Measurements from ENCODE around the gene SHLD2. TPM values are rescaled to one million over a fixed set of nuclear protein-coding genes. Genes with fewer than 3 reads are reported as not detected.
A peak's percentile ranks its signal among the peaks of the same experiment; 100 is the strongest.
"Not testable (repeated sequence)": the region's sequence is repeated elsewhere in the genome, so short reads cannot be mapped to it uniquely, and the experiment has no call there.

Gene SHLD2
- total and polyA plus RNA-seq, 10 of the 15 experiments (the other 5 are each of a cell fraction or from before 2014, with no cell fraction given) = 24.5 to 45.3 (median 30.1) TPM

- TF ChIP-seq FOS (IDR thresholded peaks at IDR 0.05; ENCODE audit: borderline replicate concordance, extremely low read depth, insufficient read length) = no peak
- TF ChIP-seq NR2C1 (IDR thresholded peaks at IDR 0.05) = no peak
- TF ChIP-seq ETV6 (conservative IDR thresholded peaks at IDR 0.05 in 1 of 2, IDR thresholded peaks at IDR 0.05 in 1 of 2; ENCODE audit: borderline replicate concordance in 1 of 2, low read depth in 1 of 2) = no peak
- no peak for TF ChIP-seq SMARCA5 (IDR thresholded peaks at IDR 0.05)
- no peak for TF ChIP-seq ZNF384 (IDR thresholded peaks at IDR 0.05; ENCODE audit: borderline replicate concordance, low read depth, low read length)
Measured at GRCh38 chr10:87079106-87079836, 15.7 kb upstream of the SHLD2 start (continued).

GRCh38 chr10:87080621-87081020, 14.4 kb upstream of the SHLD2 start:
- ATAC-seq = not testable (repeated sequence)

GRCh38 chr10:87081574-87081973, 13.4 kb upstream of the SHLD2 start:
- FAIRE-seq, ATAC-seq, POLR2A ChIA-PET: not testable (repeated sequence)

More at GRCh38 chr10:87080621-87081020, 14.4 kb upstream of the SHLD2 start:
- H3K4me1 ChIP-seq (ENCODE audit: control insufficient read depth, insufficient read depth, low read length) = peaks cover 10% of the 10 kb centered on the region
- H3K4me2 ChIP-seq (ENCODE audit: control insufficient read depth, insufficient read depth); BruUV-seq (replicated peaks); DNase-seq (ENCODE audit: low read depth, low spot score); H3K9me3 ChIP-seq (replicated peaks; ENCODE audit: control insufficient read depth, insufficient read depth, low read length); in situ Hi-C loops (cut with MboI); H3K36me3 ChIP-seq (ENCODE audit: control insufficient read depth in 2 of 2, insufficient read depth in 2 of 2, low read length in 1 of 2); intact Hi-C loops (cut with micrococcal nuclease; ENCODE audit: unreplicated experiment); H3K27ac ChIP-seq (ENCODE audit: control insufficient read depth, insufficient read depth); CTCF ChIA-PET; FAIRE-seq; SMC1A ChIA-PET (ENCODE audit: uncharacterized antibody, unreplicated experiment); H3K27me3 ChIP-seq (replicated peaks in 1 of 2; ENCODE audit: control insufficient read depth in 2 of 2, insufficient read depth in 2 of 2, low read length in 1 of 2); H3K9ac ChIP-seq (ENCODE audit: control insufficient read depth, insufficient read depth, low read length); RAD21 ChIA-PET (ENCODE audit: unreplicated experiment); H4K20me1 ChIP-seq (ENCODE audit: control insufficient read depth, insufficient read depth); POLR2A ChIA-PET; H2AFZ ChIP-seq (ENCODE audit: control insufficient read depth, low read depth, low read length); H3K4me3 ChIP-seq: not testable (repeated sequence)
- H3K79me2 ChIP-seq (ENCODE audit: control insufficient read depth, insufficient read depth, low read length) = peaks cover 26% of the 10 kb centered on the region
- WGBS (ENCODE audit: insufficient coverage, insufficient replicate concordance, low lambda C conversion rate, missing lambda C conversion rate) = 100% methylated on average over 10 of the region's 31 CpGs

GRCh38 chr10:87082219-87082618, 12.8 kb upstream of the SHLD2 start:
- H3K4me2 ChIP-seq (ENCODE audit: control insufficient read depth, insufficient read depth); H2AFZ ChIP-seq (ENCODE audit: control insufficient read depth, low read depth, low read length); H3K27ac ChIP-seq (ENCODE audit: control insufficient read depth, insufficient read depth); H3K27me3 ChIP-seq (replicated peaks in 1 of 2; ENCODE audit: control insufficient read depth in 2 of 2, insufficient read depth in 2 of 2, low read length in 1 of 2); H4K20me1 ChIP-seq (ENCODE audit: control insufficient read depth, insufficient read depth); in situ Hi-C loops (cut with MboI); FAIRE-seq; BruUV-seq (replicated peaks); RAD21 ChIA-PET (ENCODE audit: unreplicated experiment); H3K4me3 ChIP-seq; DNase-seq (ENCODE audit: low read depth, low spot score); CTCF ChIA-PET; H3K9ac ChIP-seq (ENCODE audit: control insufficient read depth, insufficient read depth, low read length); POLR2A ChIA-PET; H3K9me3 ChIP-seq (replicated peaks; ENCODE audit: control insufficient read depth, insufficient read depth, low read length); intact Hi-C loops (cut with micrococcal nuclease; ENCODE audit: unreplicated experiment); H3K36me3 ChIP-seq (ENCODE audit: control insufficient read depth in 2 of 2, insufficient read depth in 2 of 2, low read length in 1 of 2): not testable (repeated sequence)
- 100% methylated on average over 1 of the region's 1 CpG for WGBS (ENCODE audit: insufficient coverage, insufficient replicate concordance, low lambda C conversion rate, missing lambda C conversion rate)
- SMC1A ChIA-PET (ENCODE audit: uncharacterized antibody, unreplicated experiment) = interaction anchor here (1.5 to 3.9 kb wide), 3 partner anchors 11 to 137 kb away, joined by 3 to 35 read pairs (median 7); partner anchors contain the start of gene GLUD1
- H3K4me1 ChIP-seq (ENCODE audit: control insufficient read depth, insufficient read depth, low read length) = peaks cover 10% of the 10 kb centered on the region
- peak; percentile 17; the same call in 2 of the 3 replicates for ATAC-seq
- H3K79me2 ChIP-seq (ENCODE audit: control insufficient read depth, insufficient read depth, low read length) = peaks cover 37% of the 10 kb centered on the region

More at GRCh38 chr10:87081574-87081973, 13.4 kb upstream of the SHLD2 start:
- H3K27ac ChIP-seq (ENCODE audit: control insufficient read depth, insufficient read depth); BruUV-seq (replicated peaks); H4K20me1 ChIP-seq (ENCODE audit: control insufficient read depth, insufficient read depth); RAD21 ChIA-PET (ENCODE audit: unreplicated experiment); intact Hi-C loops (cut with micrococcal nuclease; ENCODE audit: unreplicated experiment); H3K36me3 ChIP-seq (ENCODE audit: control insufficient read depth in 2 of 2, insufficient read depth in 2 of 2, low read length in 1 of 2); H3K27me3 ChIP-seq (replicated peaks in 1 of 2; ENCODE audit: control insufficient read depth in 2 of 2, insufficient read depth in 2 of 2, low read length in 1 of 2); H2AFZ ChIP-seq (ENCODE audit: control insufficient read depth, low read depth, low read length); DNase-seq (ENCODE audit: low read depth, low spot score); in situ Hi-C loops (cut with MboI); H3K4me3 ChIP-seq; CTCF ChIA-PET; H3K9ac ChIP-seq (ENCODE audit: control insufficient read depth, insufficient read depth, low read length); H3K9me3 ChIP-seq (replicated peaks; ENCODE audit: control insufficient read depth, insufficient read depth, low read length); H3K4me2 ChIP-seq (ENCODE audit: control insufficient read depth, insufficient read depth): not testable (repeated sequence)
- H3K79me2 ChIP-seq (ENCODE audit: control insufficient read depth, insufficient read depth, low read length) = peaks cover 31% of the 10 kb centered on the region
- H3K4me1 ChIP-seq (ENCODE audit: control insufficient read depth, insufficient read depth, low read length) = peaks cover 10% of the 10 kb centered on the region
- SMC1A ChIA-PET (ENCODE audit: uncharacterized antibody, unreplicated experiment) = interaction anchor here (3.9 kb wide), 1 partner anchor 11 kb away, joined by 35 read pairs; the partner anchor contains the start of gene GLUD1
- WGBS (ENCODE audit: insufficient coverage, insufficient replicate concordance, low lambda C conversion rate, missing lambda C conversion rate) = 67% methylated on average over 1 of the region's 3 CpGs

All from GM12878 (cell line).